Thyroid gland (tissue), 4 donors: Measurements from ENCODE around the gene EDC3. TPM values are rescaled to one million over a fixed set of nuclear protein-coding genes. Genes with fewer than 3 reads are reported as not detected.

ENCODE experiments used
- DNase-seq, 2 donors: peaks; one replicate each; pipeline ENCODE4 v3.0.0-alpha.2; 2019
- H3K27ac ChIP-seq, 3 donors: fragments of 200-600 bp; sonication (generic); 1 replicate in 2 of 3; 2 replicates in 1 of 3; pipeline ENCODE4 v1.5.1; 2016 to 2019; ENCODE audit warnings: mild to moderate bottlenecking in 1 of 3, moderate library complexity in 1 of 3
- H3K27me3 ChIP-seq: fragments of 200-600 bp; sonication (generic); one replicate; pipeline ENCODE4 v1.5.1; 2019
- H3K36me3 ChIP-seq, 2 donors: fragments of 200-600 bp; sonication (generic); one replicate each; pipeline ENCODE4 v1.5.1; 2016 to 2019
- H3K4me1 ChIP-seq, 2 donors: fragments of 200-600 bp; sonication (generic); one replicate each; pipeline ENCODE4 v1.5.1; 2017 to 2019
- H3K4me3 ChIP-seq, 3 donors: fragments of 200-600 bp; sonication (generic); replicated peaks in 1 of 3; 1 replicate in 2 of 3; 2 replicates in 1 of 3; pipeline ENCODE4 v1.5.1; 2016; ENCODE audit warnings: mild to moderate bottlenecking in 1 of 3
- H3K9me3 ChIP-seq: fragments of 200-600 bp; sonication (generic); one replicate; pipeline ENCODE4 v1.5.1; 2017
- POLR2A ChIP-seq, 2 donors: fragments of 450-650 bp; IDR thresholded peaks; one replicate each; pipeline ENCODE4 v1.6.1; 2017; ENCODE audit warnings: antibody characterized with exemption in 2 of 2, mild to moderate bottlenecking in 2 of 2, moderate library complexity in 1 of 2
- WGBS, 2 donors: methylation state at CpG; one replicate each; pipeline ENCODE4 v1.1.5; 2017; 5-methylcytosine and 5-hydroxymethylcytosine counted together
- intact Hi-C: fragments of 100-400 bp; cut with DNase I; formaldehyde crosslinking; loops from one replicate; pipeline ENCODE4 v1.15.1; 2023
- total RNA-seq, 4 donors: library from RNA; depleted of rRNA; stranded (reverse); fragments of >200 nt; gene quantifications; one replicate each; pipeline ENCODE4 v1.2.3, GENCODE V29; 2016
- TF ChIP-seq, protein P1 (sequence below), 6 experiments: fragments of 200-600 bp in 3 of 6; fragments of 450-650 bp in 3 of 6; sonication (generic) in 3 of 6; IDR thresholded peaks; one replicate each; pipeline ENCODE4 v1.5.1; 2016 to 2019; ENCODE audit warnings: antibody characterized with exemption in 6 of 6, mild to moderate bottlenecking in 2 of 6, inconsistent platforms in 1 of 6, moderate library complexity in 1 of 6

Gene EDC3
- total RNA-seq, 4 donors from 2014 or later, result 16.3 to 64.7 (median 25.7) TPM

DNA sequence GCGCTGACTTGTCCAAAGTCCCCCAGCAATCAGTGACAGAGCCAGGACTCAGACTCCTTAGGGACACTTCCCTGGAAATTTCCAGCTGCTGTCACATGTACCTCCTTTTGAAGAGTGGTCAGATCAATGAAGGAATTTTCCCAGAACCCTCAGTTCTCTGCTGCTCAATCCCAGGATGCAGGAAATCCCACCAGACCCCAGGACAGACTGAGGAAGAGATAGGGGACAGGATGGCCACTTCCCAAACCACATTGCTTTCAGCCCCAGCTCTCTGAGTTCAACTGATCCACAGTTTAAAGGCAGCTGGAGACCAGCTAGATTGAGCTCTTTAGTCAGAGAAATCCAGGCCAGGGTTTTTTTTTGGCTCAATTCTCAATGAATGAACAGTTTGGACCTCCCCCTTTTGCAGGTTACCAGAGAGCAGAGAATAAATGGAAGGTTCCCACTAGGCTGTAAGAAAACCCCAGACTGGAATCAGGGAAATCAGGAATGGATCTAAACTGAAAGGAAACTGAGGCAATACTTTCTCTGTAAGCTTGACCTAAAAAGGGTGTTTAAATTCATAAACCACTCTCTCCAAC lies 28.0 kb upstream of the EDC3 start:
- intact Hi-C loops, result no loop called here
- TF ChIP-seq, protein P1, sequence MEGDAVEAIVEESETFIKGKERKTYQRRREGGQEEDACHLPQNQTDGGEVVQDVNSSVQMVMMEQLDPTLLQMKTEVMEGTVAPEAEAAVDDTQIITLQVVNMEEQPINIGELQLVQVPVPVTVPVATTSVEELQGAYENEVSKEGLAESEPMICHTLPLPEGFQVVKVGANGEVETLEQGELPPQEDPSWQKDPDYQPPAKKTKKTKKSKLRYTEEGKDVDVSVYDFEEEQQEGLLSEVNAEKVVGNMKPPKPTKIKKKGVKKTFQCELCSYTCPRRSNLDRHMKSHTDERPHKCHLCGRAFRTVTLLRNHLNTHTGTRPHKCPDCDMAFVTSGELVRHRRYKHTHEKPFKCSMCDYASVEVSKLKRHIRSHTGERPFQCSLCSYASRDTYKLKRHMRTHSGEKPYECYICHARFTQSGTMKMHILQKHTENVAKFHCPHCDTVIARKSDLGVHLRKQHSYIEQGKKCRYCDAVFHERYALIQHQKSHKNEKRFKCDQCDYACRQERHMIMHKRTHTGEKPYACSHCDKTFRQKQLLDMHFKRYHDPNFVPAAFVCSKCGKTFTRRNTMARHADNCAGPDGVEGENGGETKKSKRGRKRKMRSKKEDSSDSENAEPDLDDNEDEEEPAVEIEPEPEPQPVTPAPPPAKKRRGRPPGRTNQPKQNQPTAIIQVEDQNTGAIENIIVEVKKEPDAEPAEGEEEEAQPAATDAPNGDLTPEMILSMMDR (IDR thresholded peaks at IDR 0.05), result no peak
- TF ChIP-seq POLR2A (IDR thresholded peaks at IDR 0.05), result no peak
- H3K4me3 ChIP-seq, result no peak overlapping the region

DNA sequence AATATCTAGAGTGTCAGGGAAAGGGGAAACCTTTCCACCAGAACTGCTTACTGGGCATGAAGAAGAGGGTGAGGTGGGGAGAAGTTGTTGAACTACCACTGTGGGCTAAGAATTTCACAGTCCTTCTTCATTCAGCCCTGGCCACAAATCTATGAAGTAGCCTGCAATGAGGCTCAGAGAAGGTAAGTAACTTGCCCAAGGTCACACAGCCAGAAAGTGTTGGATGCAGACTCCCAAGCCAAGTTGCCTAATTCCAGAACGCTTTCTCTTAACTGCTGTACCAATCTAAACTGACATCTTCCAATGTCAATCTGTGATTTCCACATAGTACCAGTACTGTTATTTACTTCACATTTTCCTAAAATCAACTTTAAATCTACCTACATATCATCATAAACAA lies 27.4 kb upstream of the EDC3 start:
- Histone ChIP-seq H3K4me1 (peaks cover 14 to 21% of the 10 kb centered on the region in 2 donors), H3K27ac (no peak overlapping the region), H3K27me3 (no peaks in the 10 kb centered on the region), H3K36me3 (no peaks in the 10 kb centered on the region), H3K9me3 (no peaks in the 10 kb centered on the region), H3K4me3 (no peak overlapping the region)
- intact Hi-C loops, result no loop called here
- WGBS, 2 donors, result 66 to 88% methylated on average over 1 of the region's 1 CpG
- DNase-seq, result no peak
- no peak for TF ChIP-seq POLR2A (IDR thresholded peaks at IDR 0.05)
- TF ChIP-seq, protein P1 (IDR thresholded peaks at IDR 0.05), result no peak

More for the DNA sequence above, 28.0 kb upstream of the EDC3 start:
- Histone ChIP-seq H3K36me3 (no peaks in the 10 kb centered on the region), H3K4me1 (peaks cover 14 to 21% of the 10 kb centered on the region in 2 donors), H3K9me3 (no peaks in the 10 kb centered on the region), H3K27me3 (no peaks in the 10 kb centered on the region), H3K27ac (no peak overlapping the region)
- DNase-seq, result no peak
- 57 to 61% methylated on average over 1 of the region's 1 CpG for WGBS, 2 donors

DNA sequence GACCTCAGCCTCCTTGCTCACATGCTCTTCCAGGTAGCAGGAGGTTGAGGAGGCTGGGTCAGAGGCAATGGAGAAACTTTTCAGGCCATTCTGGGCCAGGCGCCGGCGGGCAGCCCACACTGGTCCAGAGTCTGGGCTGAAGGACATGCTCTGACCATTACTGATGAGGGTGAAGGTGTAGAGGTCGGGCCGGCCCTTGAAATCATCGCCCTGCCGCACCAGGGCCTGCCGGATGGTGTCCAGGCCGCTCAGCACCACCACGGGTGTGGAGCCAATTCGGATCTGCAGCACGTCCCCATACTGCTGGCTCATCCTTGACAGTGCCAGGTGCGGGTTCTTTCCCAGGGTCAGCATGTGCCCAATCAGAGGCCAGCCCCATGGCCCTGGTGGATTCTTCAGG lies 26.8 kb upstream of the EDC3 start:
- no peaks in the 10 kb centered on the region for H3K27me3 ChIP-seq
- no peaks in the 10 kb centered on the region for H3K9me3 ChIP-seq
- peaks cover 10 to 16% of the 10 kb centered on the region in 2 donors for H3K4me1 ChIP-seq
- DNase-seq, result no peak
- H3K27ac ChIP-seq, result no peak overlapping the region
- intact Hi-C loops, result no loop called here
- H3K4me3 ChIP-seq, result no peak overlapping the region
- 81 to 92% methylated on average over 5 to 10 of the region's 13 CpGs for WGBS, 2 donors
- H3K36me3 ChIP-seq, result no peaks in the 10 kb centered on the region
- TF ChIP-seq POLR2A (IDR thresholded peaks at IDR 0.05), result no peak
- TF ChIP-seq, protein P1 (IDR thresholded peaks at IDR 0.05), result no peak

DNA sequence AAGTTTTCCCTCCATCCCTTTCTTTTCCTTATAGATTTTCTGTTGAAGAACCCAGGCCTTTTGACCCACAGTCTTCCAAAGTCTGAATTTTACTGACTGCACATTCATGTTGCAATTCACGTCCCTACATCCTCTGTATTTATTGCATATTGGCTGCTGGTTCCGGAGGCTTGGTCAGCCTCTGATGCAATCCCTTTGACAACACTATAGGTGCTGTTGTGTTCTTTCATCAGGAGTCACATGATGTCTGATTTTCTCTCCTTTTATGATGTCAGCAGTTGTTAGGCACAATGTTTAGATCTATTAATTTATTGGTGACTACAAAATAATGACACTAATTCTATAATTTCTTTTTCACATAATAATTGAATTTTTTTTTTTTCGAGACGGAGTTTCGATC lies 20.8 kb upstream of the EDC3 start:
- H3K4me1 ChIP-seq, result no peaks in the 10 kb centered on the region
- H3K9me3 ChIP-seq, result no peaks in the 10 kb centered on the region
- no peaks in the 10 kb centered on the region for H3K36me3 ChIP-seq
- H3K27me3 ChIP-seq, result no peaks in the 10 kb centered on the region
- whole genome bisulfite sequencing, 2 donors, result 80 to 84% methylated on average over 5 of the region's 5 CpGs
- intact Hi-C loops, result no loop called here
- H3K27ac ChIP-seq, result no peak overlapping the region
- H3K4me3 ChIP-seq, result no peak overlapping the region
- DNase-seq, result no peak
- TF ChIP-seq, protein P1 (IDR thresholded peaks at IDR 0.05), result no peak

DNA sequence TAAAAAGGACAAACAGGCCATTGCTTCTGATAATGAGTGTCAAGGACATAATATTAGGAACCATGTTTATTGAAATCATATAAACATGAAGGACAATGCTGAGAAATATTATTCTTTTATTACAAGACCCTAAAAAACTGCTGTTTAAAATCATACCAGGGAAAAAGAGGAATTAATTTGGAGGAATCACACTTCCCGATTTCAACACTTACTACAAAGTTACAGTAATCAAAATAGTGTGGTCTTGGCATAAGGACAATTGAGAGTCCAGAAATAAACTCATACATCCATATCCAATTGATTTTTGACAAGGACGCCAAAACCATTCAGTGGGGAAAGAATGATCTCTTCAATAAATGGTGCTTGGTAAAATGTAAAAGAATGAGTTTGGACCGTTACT lies 16.5 kb upstream of the EDC3 start:
- Histone ChIP-seq H3K9me3 (no peaks in the 10 kb centered on the region), H3K36me3 (no peaks in the 10 kb centered on the region), H3K27ac (no peak overlapping the region), H3K27me3 (no peaks in the 10 kb centered on the region), H3K4me1 (no peaks in the 10 kb centered on the region), H3K4me3 (no peak overlapping the region)
- no peak for DNase-seq
- intact Hi-C loops, result no loop called here
- TF ChIP-seq POLR2A (IDR thresholded peaks at IDR 0.05), result no peak
- TF ChIP-seq, protein P1 (IDR thresholded peaks at IDR 0.05), result no peak
- 77 to 85% methylated on average over 3 of the region's 3 CpGs for WGBS, 2 donors
